ENCODE data around the gene BSND. TPM values are rescaled to one million over a fixed set of nuclear protein-coding genes. Genes with fewer than 3 reads are reported as not detected.
"Not testable (repeated sequence)": the region's sequence is repeated elsewhere in the genome, so short reads cannot be mapped to it uniquely, and the experiment has no call there.

The BSND gene
- polyA plus RNA-seq, 1 donor = 4.1 TPM

DNA sequence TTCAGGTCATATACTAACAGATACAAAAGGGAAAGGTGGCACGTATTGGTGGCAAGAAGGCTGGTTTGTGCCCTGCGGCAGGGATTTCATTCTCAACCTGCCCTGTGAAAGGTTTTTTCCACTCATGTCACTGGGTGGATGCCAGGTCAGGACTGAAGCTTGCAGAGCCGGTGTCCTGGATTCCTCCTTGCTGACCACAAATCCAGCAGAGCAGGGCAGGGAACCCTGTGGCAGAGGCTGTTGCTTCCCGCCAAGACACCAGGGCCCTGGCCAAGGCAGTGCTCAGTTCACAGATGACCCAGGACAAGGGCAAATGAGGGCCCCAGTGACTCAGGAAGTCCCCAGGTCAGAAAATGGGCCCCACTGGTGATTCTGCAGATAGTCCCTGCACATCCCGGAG, 16.4 kb downstream of the BSND start:
- DNase-seq = no peak

DNA sequence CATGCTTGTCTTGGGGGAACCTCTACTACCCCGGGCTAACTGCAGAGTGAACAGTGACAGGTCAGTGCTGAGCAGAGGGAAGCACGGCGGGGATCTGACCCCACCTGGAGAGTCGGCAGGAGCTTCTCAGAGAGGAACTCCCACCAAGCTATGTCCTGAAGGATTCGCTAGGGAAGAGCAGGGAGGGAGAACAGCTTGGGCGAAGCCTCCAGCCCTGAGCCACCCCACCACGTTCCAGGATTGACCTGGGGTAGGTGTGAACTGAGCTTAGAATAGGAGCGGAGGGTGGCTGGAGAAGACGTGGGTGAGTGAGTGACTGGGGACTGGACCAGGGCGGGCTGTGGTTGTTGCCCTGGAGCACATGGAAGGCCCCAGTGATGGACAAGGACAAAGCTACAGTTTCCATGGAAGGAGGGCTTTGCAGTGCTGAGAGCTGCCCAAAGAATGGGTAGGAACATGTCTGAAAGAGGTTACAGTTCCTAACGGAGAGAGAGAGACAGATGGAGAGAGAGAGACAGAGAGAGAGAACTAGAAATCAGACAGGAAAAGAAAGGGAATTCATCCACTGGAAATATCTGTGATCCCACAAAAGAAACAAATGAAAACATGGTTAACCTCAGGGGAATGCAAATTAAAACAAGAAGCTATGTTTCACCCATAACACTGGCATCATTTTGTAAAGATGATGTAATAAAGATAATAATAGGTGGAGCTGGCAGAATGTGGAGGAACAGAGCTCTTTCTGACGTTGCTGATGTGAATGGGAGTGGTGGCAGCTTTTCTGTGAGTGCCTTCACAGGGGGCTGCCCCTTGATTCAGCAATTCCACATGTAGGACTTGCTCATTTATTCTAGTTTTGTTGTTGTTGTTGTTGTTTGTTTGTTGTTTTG, 17.2 kb downstream of the BSND start:
- DNase-seq = no peak

DNA sequence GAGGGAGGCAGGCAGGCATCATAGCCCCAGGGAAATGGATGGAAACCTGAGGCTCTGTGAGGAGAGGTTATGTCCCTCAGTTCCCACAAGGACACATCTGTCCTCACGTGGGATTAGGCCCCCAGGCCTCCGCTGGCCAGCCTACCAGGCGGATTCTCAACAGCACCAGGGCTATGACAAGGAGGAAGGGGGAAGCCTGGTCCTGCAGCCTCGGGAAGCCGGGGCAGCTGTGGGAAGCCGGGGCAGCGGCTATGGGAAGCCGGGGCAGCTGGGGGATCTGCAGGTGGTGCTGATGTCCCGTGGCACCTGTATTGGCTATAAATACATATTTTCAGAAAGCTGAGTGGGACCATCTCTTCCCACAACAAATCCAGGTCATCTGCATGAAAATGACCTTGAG, 19.7 kb downstream of the BSND start:
- DNase-seq = no peak

DNA sequence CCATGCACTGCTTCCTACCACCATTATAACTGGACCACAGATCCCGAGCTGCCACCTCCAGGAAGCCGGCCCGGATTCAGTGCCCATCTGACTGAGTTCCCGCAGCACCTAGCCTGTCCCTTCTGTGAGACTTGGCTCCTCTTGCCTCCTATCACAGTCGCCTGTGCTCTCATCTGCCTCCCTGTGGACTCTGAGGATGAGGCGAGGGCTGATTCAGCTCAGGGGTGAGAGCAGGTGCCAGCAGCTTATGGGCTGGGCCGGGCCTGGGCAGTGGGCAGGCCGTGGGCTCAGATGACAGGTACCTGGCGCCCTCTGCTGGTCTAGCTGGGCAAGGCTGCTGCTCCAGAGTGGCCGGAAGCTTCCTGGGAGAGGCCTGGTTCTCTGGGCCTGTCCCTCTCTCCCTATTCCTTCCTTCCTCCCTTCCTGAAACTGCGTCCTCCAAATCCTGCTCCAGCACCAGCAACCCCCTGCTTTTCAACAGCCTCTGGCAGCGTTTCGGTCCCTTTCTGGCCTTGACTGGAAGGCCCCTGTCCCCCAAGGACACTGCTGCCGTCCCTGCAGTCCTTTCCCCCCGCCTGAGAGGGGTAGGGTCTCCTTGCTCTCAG, 23.3 kb downstream of the BSND start:
- peak; percentile 89 for DNase-seq

DNA sequence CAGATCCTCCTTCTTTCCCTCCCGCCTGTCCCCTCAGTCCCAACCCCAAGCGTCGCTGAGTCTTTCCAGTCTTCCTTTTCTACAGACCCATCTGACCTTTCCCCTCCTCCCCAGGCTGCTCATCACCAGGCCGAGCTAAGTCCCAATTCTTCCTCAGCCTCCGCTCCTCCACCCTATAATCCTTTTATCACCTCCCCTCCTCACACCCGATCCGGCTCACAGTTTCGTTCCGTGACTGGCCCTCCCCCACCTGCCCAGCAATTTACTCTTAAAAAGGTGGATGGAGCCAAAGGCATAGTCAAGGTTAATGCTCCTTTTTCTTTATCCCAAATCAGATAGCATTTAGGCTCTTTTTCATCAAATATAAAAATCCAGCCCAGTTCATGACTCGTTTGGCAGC, 25.4 kb downstream of the BSND start:
- DNase-seq = not testable (repeated sequence)

DNA sequence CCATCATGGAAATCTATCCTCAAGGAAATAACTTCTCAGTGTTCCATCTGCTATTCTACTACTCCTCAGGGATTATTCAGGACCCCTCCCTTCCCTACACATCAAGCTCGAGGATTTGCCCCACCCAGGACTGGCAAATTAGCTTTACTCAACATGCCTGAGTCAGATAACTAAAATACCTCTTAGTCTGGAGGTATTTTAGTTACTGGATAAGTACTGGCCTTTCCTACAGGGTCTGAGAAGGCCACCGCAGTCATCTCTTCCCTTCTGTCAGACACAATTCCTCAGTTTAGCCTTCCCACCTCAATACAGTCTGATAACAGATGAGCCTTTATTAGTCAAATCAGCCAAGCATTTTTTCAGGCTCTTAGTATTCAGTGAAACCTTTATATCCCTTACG, 27.9 kb downstream of the BSND start:
- not testable (repeated sequence) for DNase-seq

DNA sequence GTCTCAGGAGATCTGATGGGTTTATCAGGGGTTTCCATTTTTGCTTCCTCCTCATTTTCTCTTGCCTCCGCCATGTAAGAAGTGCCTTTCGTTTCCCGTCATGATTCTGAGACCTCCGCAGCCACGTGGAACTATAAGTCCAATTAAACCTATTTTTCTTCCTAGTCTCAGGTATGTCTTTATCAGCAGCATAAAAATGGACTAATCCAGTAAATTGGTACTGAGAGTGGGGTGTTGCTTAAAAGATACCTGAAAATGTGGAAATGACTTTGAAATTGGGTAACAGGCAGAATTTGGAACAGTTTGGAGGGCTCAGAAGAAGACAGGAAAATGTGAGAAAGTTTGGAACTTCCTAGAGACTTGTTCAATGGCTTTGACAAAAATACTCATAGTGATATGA, 32.4 kb downstream of the BSND start:
- DNase-seq = not testable (repeated sequence)

DNA sequence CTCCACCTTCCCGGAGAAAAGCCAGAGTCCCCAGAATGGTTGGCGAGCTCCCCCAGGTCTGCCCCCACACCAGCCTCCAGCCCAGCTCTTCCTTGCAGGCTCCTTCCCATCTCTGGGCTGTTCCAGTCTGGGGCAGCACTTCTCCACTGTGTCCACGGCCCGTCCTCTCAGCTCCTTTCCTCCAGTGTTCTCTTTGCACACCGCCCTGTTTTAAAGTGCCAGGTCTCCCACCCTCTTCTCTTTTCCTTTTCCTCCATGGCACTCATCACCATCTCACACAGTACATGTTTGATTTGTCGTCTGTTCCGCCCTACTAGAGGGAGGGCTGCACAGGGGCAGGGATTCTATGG, 34.5 kb downstream of the BSND start:
- DNase-seq = no peak

DNA sequence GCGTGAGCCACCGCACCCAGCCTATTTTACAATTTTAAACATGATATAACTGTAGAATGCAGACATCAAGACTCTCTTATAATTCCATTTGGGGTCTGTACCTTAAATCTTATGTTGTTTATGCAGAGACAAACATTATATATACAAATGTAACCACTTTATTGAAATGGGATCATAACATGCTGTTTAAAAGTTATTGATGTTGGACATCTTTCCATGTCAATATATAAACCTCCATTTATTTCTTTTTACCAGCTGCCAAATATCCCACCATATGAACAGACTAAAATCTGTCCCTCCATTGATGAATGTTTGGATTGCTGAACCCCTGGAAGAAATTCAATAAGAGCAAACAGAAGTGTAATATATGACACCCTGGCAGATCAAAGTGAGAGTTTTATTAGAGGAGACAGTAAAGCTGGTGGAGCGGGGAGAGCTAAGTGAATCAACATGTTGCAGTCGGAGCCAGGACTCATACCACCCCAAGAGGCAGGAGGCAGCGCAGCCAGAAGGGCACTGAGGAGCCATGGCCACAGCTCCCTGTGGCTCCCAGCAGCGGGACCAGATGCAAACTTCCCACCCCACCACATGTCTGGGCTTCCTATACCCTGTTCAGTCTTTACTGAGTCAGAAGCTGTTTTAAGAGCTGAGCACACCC, 35.9 kb downstream of the BSND start:
- DNase-seq = peak; percentile 38

DNA sequence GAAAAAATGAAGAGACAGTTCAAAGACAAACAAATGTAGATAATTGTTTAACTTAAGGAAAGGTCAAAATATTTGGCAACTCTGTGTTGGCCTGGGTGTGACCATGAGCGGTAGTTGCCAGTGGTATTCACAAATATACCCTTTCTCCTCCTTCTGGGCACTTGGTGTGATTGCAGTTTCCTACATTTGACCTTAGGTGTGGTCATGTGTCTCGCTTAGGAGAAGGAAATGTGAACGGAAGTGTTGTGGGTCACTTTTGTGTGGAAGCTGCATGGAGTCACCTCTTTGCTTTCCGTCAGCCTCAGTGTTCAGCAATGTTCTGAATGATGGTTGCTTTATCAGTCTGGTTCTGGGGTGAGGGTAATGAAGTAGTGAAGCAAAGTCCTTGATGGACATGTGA, 37.2 kb downstream of the BSND start:
- DNase-seq = no peak

DNA sequence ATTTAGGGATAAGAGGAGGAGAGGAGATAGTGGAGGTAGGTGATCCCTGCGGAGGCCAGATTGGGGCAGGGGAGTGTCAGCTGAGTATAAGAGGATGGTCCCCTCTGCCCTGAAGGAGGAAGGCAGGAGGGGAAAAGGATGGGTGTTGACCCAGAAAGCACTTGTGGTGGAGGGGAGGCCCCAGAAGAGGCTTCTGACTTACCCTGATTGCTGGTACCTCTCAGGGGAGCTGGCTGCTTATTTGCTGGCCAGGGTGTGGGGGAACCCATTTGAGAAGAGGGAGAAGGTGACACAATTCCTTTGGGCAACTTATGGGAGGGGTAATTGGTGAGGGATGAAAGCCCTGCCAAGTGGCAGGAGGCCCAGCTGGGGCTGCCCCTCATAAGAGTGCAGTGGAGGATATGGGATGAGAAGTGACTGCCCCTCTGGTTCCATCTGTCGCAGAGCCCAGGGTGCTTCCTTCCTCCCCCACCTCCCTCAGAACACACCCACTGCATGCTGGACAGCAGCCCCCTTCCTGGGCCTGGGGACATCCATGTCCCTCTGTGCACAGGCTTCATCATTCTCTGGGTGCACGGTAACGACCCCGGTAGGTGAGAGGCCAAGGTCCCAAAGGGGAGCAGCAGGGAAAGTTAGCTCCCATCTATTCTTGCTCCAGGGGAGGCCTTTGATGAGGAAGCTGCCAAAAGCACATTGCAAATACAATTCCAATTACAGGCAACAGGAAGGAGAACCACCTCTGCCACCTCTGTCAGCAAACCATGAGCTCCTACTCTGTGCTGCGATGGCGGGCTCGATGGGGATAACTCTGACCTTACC, 39.2 kb downstream of the BSND start:
- DNase-seq = no peak

DNA sequence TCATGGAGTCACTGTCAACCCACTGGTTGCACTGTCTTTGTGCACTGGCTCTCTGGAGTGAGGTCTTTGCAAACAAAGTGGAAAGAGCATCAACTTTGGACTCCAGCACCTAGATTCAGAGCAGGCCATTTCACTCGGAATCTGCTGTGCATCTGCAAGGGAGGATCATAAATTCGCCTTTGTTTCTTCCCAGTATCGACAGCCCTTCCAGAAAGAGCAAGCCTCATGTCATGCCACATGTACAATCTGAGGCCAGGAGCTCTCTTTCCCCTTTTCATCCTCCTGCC, 39.8 kb downstream of the BSND start:
- no peak for DNase-seq

DNA sequence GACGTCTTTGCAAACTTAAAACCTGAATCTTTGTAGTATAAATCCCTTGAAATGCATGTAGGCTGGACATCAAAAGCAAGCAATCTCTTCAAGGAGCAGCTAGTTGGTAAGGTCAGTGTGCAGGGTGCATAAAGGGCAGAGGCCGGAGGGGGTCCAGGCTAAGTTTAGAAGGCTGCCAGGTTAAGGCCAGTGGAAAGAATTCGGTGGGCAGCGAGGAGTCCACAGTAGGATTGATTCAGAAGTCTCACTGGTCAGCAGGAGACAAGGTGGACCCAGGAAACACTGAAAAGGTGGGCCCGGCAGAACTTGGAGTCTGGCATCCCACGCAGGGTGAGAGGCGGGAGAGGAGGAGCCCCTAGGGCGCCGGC, 40.2 kb downstream of the BSND start:
- DNase-seq = no peak

DNA sequence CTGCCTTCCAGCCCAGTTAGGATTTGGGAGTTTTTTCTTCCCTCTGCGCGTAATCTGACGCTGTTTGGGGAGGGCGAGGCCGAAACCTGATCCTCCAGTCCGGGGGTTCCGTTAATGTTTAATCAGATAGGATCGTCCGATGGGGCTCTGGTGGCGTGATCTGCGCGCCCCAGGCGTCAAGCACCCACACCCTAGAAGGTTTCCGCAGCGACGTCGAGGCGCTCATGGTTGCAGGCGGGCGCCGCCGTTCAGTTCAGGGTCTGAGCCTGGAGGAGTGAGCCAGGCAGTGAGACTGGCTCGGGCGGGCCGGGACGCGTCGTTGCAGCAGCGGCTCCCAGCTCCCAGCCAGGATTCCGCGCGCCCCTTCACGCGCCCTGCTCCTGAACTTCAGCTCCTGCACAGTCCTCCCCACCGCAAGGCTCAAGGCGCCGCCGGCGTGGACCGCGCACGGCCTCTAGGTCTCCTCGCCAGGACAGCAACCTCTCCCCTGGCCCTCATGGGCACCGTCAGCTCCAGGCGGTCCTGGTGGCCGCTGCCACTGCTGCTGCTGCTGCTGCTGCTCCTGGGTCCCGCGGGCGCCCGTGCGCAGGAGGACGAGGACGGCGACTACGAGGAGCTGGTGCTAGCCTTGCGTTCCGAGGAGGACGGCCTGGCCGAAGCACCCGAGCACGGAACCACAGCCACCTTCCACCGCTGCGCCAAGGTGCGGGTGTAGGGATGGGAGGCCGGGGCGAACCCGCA, 40.8 kb downstream of the BSND start, which contains the start of gene PCSK9:
TSS of gene PCSK9 (plus strand) at position 207 of the 741 bp plus-strand sequence. CDS start at position 497, 290 bp downstream.
- peak; percentile 50 for DNase-seq

DNA sequence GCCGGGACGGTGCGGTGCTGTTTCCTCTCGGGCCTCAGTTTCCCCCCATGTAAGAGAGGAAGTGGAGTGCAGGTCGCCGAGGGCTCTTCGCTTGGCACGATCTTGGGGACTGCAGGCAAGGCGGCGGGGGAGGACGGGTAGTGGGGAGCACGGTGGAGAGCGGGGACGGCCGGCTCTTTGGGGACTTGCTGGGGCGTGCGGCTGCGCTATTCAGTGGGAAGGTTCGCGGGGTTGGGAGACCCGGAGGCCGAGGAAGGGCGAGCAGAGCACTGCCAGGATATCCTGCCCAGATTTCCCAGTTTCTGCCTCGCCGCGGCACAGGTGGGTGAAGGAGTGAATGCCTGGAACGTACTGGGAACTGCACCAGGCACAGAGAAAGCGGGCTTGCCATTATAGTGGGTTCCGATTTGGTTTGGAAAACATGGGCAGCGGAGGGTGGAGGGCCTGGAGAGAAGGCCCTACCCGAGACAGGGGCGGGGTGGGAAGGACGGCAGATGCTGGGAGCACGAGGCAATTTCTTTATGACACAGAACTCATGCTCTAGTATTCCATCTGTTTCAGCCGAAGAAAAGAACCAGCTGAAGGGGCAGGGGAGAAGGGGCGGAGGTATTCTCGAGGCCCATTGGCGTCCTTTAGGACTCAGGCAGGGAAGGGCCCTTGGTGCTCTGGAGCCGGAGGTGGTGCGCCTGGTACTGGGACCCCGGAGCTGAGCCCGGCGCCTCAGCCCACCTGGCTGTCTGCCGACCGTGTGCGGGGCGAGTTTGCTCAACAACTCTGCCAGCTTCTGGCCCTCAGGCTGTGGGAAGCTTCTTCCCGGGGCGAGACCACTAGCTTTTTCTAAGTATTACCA, 41.6 kb downstream of the BSND start:
- DNase-seq = no peak

DNA sequence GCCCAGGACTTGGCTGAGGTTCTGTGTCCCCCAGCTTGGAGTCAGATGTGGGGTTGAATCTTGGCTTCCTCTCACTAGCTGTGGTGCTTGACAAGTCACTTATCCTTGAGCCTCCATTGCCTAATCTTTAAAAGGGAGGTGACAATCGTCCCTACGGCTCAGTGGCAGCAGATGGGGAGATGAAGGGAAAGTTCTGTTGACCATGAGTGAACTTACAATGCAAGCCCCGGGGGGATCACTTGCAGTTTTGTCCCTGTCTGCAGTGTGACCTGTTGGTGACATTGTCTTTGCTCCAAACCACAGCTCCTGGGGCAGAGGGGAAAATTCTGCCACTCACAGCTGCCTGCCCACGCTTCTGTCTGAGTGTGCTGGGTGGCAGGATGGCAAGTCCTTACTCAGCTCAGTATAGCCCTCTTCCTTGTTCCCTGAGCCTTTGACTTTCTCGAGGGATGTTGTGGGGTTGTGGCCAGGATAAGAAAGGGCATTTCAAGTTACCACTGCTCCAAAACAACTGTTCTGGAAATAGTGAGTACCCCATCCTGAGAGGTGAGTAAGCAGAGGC, 42.3 kb downstream of the BSND start:
- no peak for DNase-seq

DNA sequence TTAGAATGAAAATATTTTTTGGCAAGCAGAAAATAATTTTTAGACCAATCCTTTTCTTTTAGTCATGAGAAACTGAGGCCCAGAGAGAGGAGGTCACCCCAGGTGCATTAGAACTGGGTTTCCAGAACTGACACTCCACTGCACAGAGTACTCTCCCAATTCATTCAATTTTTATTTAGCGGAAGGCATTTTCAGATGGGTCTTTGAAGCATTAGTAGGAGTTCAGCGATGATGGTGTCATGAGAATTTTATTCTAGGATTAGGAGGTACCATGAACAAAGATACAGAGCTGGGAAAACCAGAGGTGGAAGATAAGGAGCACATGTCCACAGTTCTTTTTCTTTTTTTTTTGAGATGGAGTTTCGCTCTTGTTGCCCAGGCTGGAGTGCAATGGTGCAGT, 42.9 kb downstream of the BSND start:
- DNase-seq = no peak

DNA sequence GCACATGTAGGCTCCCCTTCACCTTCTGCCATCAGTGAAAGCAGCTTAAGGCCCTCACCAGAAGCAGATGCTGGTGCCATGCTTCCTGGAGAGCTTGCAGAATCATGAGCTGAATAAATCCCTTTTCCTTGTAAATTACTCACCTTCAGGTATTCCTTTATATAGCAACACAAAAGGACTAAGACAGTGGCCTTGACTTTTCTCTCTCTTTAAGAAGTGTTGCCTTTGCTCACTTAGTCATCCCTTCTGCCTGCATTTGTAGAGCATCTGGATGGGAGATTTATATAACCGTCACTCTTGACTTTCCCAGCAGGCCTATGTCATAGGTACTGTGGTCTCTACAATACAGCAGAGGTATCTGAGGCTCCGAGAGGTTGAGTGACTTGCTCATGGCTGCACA, 44.3 kb downstream of the BSND start:
- no peak for DNase-seq

DNA sequence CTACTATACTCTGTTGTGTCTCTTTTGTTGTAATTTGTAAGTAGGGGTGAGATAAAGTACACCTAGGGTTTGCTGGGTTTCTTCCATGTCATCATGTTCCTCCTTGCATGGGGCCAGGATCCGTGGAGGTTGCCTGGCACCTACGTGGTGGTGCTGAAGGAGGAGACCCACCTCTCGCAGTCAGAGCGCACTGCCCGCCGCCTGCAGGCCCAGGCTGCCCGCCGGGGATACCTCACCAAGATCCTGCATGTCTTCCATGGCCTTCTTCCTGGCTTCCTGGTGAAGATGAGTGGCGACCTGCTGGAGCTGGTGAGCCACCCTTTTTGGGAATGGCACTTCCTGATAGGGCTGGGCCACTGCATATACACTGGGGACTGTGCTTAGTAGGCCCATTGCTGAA, 45.0 kb downstream of the BSND start:
- no peak for DNase-seq

DNA sequence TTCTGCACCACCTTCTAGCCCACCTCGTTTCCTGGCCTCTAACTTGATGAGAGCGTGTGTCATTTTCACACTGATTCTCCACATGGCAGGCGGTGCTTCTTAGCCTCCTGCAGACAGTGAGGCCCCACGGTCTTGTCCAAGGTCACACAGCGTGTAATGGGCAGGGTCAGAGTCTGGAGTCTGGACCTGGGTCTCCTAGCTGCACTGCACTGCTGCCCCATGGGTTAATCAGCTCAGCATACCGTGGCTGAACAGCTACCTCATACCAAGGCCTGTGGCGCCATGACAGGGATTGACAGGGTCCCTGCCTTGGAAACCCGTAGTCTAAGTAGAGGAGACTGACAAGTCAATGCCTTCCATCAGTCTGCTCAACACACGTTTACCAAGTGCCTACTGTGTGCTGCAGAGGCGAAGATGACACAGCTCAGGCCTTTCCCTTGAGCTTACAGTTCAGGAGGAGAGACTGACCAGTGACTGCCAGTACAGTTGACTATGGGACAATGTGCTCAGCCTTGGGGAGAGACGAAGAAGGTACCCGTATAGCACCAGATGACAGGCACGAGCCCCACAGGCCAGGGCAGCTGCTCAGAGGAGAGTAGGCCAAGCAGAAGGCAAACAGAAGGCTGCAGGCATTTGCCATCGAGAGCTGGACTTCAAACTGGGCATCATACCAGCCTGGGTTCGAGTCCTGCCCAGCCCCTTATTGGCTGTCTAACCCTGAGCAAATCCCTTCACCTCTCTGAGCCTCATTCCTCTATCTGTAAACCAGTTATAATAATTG, 46.1 kb downstream of the BSND start:
- DNase-seq = no peak

Measured in left kidney (tissue), 2 donors.